ENCODE results near the gene ZFP36L1. TPM values are rescaled to one million over a fixed set of nuclear protein-coding genes. Genes with fewer than 3 reads are reported as not detected.

Gene ZFP36L1
- polyA plus RNA-seq, 1 donor, result 199 TPM

Other genes with a start within 250 kb of the ZFP36L1 start
- 120 TPM for gene ACTN1, start 186.2 kb upstream of the ZFP36L1 start, polyA plus RNA-seq

Data from large intestine (tissue), 1 donor.